Measurements from ENCODE around the gene SPC24.

GRCh38 chr19:11137542-11138384, 17.8 kb downstream of the SPC24 start:
- TF ChIP-seq EZH2 (IDR thresholded peaks at IDR 0.05), result no peak
- peak; percentile 80 for TF ChIP-seq POLR2AphosphoS5 (IDR thresholded peaks at IDR 0.05; ENCODE audit: borderline replicate concordance, low read depth, low read length)

Data from SK-N-MC (cell line).